Uterus (tissue), 4 donors: ENCODE data around the gene PAAF1. TPM values are rescaled to one million over a fixed set of nuclear protein-coding genes. Genes with fewer than 3 reads are reported as not detected.

Source experiments
- DNase-seq, 2 donors: peaks; one replicate each; pipeline ENCODE4 v3.0.0-alpha.2; 2019 to 2020
- H3K27ac ChIP-seq, 2 donors: fragments of 200-600 bp; sonication (generic); 1 replicate in 1 of 2; 2 replicates in 1 of 2; pipeline ENCODE4 v1.5.1; 2016 to 2018
- H3K27me3 ChIP-seq, 2 donors: fragments of 200-600 bp; sonication (generic); one replicate each; pipeline ENCODE4 v1.5.1; 2018 to 2019; ENCODE audit warnings: control low read depth in 1 of 2
- H3K36me3 ChIP-seq, 2 donors: fragments of 200-600 bp; sonication (generic); one replicate each; pipeline ENCODE4 v1.5.1; 2019; ENCODE audit warnings: control low read depth in 1 of 2
- H3K4me1 ChIP-seq, 2 donors: fragments of 200-600 bp; sonication (generic); one replicate each; pipeline ENCODE4 v1.5.1; 2018 to 2019; ENCODE audit warnings: control low read depth in 1 of 2
- H3K4me3 ChIP-seq, 2 donors: fragments of 200-600 bp; sonication (generic); 1 replicate in 1 of 2; 2 replicates in 1 of 2; pipeline ENCODE4 v1.5.1; 2018 to 2019; ENCODE audit warnings: mild to moderate bottlenecking in 1 of 2
- H3K9me3 ChIP-seq, 2 donors: fragments of 200-600 bp; sonication (generic); one replicate each; pipeline ENCODE4 v1.5.1; 2019; ENCODE audit warnings: control low read depth in 1 of 2
- POLR2A ChIP-seq, 2 donors: fragments of 450-650 bp; IDR thresholded peaks; one replicate each; pipeline ENCODE4 v1.6.1; 2016; ENCODE audit warnings: antibody characterized with exemption in 2 of 2, mild to moderate bottlenecking in 1 of 2, moderate library complexity in 1 of 2
- intact Hi-C: fragments of 100-400 bp; cut with DNase I; formaldehyde crosslinking; loops from one replicate; pipeline ENCODE4 v1.15.1; 2023; ENCODE audit warnings: low total_unique reads
- total RNA-seq, 4 donors: library from RNA; depleted of rRNA in 3 of 4; stranded (reverse); fragments of >200 nt in 3 of 4; gene quantifications; one replicate each; pipeline versions ENCODE4 v1.1.0 to v1.2.4, GENCODE V29; 2014 to 2023
- TF ChIP-seq, protein P1 (sequence below), 4 experiments: fragments of 200-600 bp in 2 of 4; fragments of 450-650 bp in 2 of 4; sonication (generic) in 2 of 4; IDR thresholded peaks; one replicate each; pipeline ENCODE4 v1.5.1; 2016 to 2019; ENCODE audit warnings: antibody characterized with exemption in 4 of 4, mild to moderate bottlenecking in 2 of 4, moderate library complexity in 1 of 4
- donor health status: DM: yes; HTN: yes; CAD: no.

The PAAF1 gene
- total RNA-seq, 4 donors from 2014 or later = 0.59 to 20.8 (median 9.0) TPM

DNA sequence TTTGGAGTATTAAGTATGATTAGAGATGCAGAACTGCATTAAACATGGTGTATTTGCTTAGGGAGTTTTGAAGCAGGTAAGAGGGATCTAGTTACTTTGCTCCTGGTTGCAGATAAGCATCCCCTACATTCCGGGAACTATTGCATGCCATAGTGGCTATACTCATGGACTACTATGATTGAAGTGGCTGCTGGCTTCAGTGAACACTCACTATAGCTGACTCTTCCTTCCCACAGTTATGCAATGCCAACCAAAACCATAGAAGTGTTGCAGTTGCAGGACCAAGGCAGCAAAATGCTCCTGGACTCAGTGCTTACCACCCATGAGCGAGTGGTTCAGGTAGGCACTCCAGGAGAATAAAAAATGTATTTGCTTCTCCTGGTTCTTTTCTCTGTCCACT lies 17.1 kb upstream of the PAAF1 start:
- intact Hi-C loops = no loop called here
- no peaks in the 10 kb centered on the region for H3K36me3 ChIP-seq

DNA sequence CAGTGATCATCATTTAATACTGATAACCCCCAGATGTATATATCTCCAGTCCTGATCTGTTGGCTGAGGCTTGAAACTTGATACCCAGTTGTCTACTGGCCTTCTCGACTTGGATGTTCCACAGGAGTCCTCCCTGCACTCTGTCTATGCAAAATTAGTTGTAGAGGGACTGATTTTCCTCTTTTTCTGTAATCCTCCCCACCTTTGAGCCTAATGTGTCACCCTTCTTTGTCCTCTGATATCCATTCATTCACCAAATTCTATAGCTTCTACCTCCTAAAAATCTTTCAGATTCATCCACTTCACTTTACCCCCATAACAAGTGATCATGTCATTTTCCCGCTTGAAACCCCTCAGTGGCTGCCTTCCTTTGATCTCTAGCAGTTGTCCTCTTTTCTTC lies 16.6 kb upstream of the PAAF1 start:
- intact Hi-C loops = no loop called here
- Histone ChIP-seq H3K9me3 (no peaks in the 10 kb centered on the region), H3K4me1 (no peaks in the 10 kb centered on the region), H3K27ac (no peak overlapping the region), H3K4me3 (no peak overlapping the region), H3K36me3 (no peaks in the 10 kb centered on the region), H3K27me3 (no peaks in the 10 kb centered on the region)
- DNase-seq = no peak
- no peak for TF ChIP-seq POLR2A (IDR thresholded peaks at IDR 0.05)

More for the DNA sequence above, 17.1 kb upstream of the PAAF1 start:
- Histone ChIP-seq H3K9me3 (no peaks in the 10 kb centered on the region), H3K4me1 (no peaks in the 10 kb centered on the region), H3K27me3 (no peaks in the 10 kb centered on the region), H3K27ac (no peak overlapping the region), H3K4me3 (no peak overlapping the region)
- DNase-seq = no peak
- TF ChIP-seq, protein P1, sequence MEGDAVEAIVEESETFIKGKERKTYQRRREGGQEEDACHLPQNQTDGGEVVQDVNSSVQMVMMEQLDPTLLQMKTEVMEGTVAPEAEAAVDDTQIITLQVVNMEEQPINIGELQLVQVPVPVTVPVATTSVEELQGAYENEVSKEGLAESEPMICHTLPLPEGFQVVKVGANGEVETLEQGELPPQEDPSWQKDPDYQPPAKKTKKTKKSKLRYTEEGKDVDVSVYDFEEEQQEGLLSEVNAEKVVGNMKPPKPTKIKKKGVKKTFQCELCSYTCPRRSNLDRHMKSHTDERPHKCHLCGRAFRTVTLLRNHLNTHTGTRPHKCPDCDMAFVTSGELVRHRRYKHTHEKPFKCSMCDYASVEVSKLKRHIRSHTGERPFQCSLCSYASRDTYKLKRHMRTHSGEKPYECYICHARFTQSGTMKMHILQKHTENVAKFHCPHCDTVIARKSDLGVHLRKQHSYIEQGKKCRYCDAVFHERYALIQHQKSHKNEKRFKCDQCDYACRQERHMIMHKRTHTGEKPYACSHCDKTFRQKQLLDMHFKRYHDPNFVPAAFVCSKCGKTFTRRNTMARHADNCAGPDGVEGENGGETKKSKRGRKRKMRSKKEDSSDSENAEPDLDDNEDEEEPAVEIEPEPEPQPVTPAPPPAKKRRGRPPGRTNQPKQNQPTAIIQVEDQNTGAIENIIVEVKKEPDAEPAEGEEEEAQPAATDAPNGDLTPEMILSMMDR (IDR thresholded peaks at IDR 0.05) = no peak
- no peak for TF ChIP-seq POLR2A (IDR thresholded peaks at IDR 0.05)

DNA sequence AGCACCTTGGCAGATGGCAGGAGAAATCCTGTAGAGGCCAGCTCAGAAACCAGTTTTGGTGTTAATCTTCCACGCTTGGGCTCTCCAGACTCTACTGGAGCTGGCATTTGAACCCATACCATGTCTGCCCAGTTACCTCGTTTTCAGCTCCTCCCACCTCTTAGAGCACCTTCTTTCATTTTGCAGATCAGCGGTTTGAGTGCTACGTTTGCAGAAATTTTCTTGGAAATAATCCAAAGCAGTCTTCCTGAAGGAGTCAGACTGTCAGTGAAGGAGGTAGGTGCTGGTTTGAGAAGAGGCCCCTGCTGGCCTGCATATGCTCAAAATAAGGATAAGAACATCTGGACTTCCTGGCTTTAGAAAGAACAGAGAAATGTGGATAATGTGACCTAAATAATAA lies 13.8 kb upstream of the PAAF1 start:
- TF ChIP-seq, protein P1 (IDR thresholded peaks at IDR 0.05) = no peak
- TF ChIP-seq POLR2A (IDR thresholded peaks at IDR 0.05) = no peak
- Histone ChIP-seq H3K4me1 (peaks cover 0 to 4% of the 10 kb centered on the region in 2 donors), H3K27me3 (no peaks in the 10 kb centered on the region), H3K36me3 (no peaks in the 10 kb centered on the region), H3K4me3 (no peak overlapping the region), H3K9me3 (no peaks in the 10 kb centered on the region), H3K27ac (no peak overlapping the region)
- intact Hi-C loops = no loop called here
- no peak for DNase-seq

DNA sequence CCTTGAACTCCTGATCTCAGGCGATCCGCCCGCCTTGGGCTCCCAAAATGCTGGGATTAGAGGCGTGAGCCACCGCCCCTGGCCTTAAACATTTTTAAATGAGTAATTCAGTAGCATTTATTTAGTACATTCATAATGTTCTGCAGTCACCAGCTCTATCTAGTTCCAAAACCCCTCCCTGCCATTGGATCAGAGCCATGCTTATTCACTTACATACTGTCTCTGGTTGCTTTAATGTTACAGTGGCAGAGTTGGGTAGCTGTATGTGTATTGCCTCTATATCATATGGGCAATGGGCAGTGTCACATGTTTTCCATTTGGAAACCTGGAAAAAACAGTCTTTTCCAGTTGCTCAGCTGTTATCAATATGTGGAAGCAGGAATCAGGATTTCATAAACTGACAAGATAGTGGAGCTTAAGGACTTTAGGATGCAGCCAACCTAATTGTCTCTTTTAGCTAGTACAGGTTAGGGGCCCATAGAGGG lies 10.7 kb upstream of the PAAF1 start:
- H3K9me3 ChIP-seq = no peaks in the 10 kb centered on the region
- DNase-seq = no peak
- peaks cover 0 to 4% of the 10 kb centered on the region in 2 donors for H3K4me1 ChIP-seq
- intact Hi-C loops = no loop called here
- H3K4me3 ChIP-seq = no peak overlapping the region
- TF ChIP-seq POLR2A (IDR thresholded peaks at IDR 0.05) = no peak
- TF ChIP-seq, protein P1 (IDR thresholded peaks at IDR 0.05) = no peak
- no peaks in the 10 kb centered on the region for H3K36me3 ChIP-seq
- peak overlapping the region; percentile 17 to 59 for H3K27ac ChIP-seq
- H3K27me3 ChIP-seq = no peaks in the 10 kb centered on the region

DNA sequence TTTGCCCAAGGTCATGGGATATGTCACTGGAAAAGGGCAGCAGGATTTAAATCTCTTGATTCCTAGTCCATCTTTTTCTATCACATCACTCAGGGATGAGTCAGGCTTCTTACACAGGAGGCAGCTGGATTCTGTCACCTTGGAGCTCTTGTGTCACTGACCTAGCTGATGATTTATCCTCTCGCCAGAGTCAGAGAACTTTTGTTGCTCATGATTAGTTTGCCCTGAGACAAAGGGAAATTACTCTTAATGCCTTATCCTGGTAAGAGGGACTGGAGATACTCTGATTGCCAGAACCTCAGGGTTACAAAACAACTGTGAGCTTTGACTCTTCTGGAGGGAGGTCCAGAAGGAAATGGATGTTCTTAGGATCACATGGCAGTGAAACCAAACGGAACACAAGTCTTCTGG lies 10.2 kb upstream of the PAAF1 start:
- intact Hi-C loops = no loop called here
- Histone ChIP-seq H3K27me3 (no peaks in the 10 kb centered on the region), H3K27ac (peak overlapping the region; percentile 17 to 59), H3K4me1 (peaks cover 0 to 4% of the 10 kb centered on the region in 2 donors), H3K9me3 (no peaks in the 10 kb centered on the region), H3K4me3 (no peak overlapping the region), H3K36me3 (no peaks in the 10 kb centered on the region)
- peak; percentile 49 to 65 for DNase-seq
- TF ChIP-seq, protein P1 (IDR thresholded peaks at IDR 0.05) = no peak
- TF ChIP-seq POLR2A (IDR thresholded peaks at IDR 0.05) = no peak
